GM19324 (cell line): ENCODE data around the gene RDH13.
A peak's percentile ranks its signal among the peaks of the same experiment; 100 is the strongest.

ENCODE experiments used
- ATAC-seq: cut with Tn5 transposase; IDR thresholded peaks from one replicate; pipeline ENCODE4 v1.9.1; 2021; ENCODE audit warnings: mild to moderate bottlenecking, moderate library complexity; ENCODE audit not compliant: unreplicated experiment, low FRiP score

RDH13 gene

GRCh38 chr19:55092423-55093318 lies 29.7 kb upstream of the RDH13 start:
- no peak for ATAC-seq

DNA sequence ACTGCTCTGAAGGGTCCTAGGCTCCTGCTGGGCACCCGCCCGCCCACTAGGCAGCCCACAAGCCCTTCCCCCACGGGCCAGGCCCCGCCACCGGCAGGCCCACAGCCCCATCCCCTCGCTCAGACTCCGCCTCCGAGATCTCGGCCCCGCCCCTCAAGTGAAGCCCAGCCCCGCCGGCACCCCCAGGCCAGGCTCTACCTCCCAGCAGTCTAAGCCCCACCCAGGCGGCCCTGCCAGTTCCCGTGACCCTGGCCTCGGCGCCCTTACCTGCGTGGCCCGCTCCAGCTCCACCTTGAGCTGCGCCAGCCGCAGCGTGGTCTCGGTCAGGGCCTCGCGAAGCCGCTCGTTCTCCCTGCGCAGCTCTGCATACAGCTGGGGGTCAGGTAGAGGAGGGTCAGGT lies 29.0 kb upstream of the RDH13 start:
- ATAC-seq = no peak

DNA sequence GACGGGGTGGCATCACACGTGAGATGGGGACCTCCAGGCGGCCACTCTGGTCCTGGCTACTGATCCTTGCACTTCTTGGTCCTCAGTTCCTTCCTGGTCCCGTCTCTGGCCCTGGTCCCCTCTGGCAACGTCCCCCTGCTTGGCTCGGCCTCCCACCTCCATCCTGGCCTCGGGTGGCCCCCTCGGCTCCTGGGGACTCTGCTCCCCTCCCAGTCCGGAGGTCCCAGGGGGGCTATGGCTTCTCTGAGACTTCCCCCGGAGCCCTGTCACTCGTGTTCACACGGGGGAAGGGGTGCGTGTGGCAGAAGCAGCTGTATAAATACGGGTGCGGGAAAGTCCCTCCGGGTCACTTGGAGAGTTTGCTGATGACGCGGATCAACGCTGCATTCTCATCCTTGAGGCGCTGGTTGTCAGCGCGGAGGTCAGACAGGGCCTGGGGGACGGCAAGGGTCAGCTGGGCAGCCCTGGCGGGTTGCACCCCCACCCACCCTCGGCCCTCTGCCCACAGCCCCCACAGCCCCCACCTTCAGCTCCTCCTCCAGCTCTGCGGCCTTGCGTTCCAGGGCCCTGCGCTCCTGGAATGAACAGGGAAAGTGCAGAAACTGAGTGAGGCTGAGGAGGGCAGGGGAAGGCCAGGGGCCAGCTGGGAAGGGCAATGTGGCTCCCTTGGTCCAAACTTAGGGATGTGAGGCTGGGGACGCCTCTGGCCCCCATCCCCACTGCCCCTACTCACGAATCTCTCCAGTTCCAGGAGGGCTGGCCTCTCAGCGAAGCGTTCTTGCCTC lies 28.4 kb upstream of the RDH13 start:
- ATAC-seq = no peak

DNA sequence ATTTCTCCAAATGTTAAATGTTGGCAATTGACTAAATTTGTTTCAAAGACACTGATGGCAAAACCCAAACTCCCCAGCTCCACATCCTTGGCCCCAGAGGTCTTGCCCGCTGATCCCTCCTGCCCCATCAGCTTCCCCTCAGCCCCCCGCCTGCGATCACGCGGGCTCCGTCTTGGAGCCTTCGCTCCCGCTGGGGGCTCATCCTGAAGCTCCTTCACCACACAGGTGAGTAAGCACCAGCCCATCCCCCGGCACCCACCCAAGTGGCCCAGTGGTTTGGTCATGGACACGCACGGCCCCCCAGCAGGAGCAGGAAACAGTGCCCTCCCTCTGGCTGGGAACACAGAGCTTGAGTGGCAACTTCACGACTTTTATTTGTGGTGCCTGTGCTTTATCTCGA lies 27.6 kb upstream of the RDH13 start:
- ATAC-seq = no peak

DNA sequence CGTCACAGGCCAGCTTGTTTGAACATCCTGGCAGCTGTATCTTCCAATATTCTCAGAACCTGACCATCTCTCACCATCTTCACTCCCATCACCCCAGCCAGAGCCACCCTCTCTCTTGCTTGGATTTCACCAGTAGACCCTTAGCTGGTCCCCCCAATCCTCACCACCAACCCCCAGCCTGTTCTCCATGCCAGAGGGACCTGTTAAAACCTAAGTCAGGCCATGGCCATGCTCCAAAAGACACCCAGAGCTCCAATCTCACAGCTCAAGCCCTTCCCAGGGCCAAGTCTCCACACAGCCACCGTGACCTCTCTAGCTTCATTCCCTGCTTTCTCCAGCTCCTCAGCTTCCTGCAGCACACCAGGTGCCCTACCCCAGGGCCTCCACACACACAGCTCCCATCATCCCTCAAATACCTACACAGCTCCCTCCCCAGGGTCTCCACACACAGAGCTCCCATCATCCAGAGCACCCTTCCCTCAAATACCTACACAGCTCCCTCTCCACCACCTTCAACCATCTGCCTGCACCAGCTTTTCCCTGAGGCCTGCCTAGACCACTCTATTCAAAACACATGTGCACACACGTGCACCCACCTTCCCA lies 26.5 kb upstream of the RDH13 start:
- ATAC-seq = no peak

DNA sequence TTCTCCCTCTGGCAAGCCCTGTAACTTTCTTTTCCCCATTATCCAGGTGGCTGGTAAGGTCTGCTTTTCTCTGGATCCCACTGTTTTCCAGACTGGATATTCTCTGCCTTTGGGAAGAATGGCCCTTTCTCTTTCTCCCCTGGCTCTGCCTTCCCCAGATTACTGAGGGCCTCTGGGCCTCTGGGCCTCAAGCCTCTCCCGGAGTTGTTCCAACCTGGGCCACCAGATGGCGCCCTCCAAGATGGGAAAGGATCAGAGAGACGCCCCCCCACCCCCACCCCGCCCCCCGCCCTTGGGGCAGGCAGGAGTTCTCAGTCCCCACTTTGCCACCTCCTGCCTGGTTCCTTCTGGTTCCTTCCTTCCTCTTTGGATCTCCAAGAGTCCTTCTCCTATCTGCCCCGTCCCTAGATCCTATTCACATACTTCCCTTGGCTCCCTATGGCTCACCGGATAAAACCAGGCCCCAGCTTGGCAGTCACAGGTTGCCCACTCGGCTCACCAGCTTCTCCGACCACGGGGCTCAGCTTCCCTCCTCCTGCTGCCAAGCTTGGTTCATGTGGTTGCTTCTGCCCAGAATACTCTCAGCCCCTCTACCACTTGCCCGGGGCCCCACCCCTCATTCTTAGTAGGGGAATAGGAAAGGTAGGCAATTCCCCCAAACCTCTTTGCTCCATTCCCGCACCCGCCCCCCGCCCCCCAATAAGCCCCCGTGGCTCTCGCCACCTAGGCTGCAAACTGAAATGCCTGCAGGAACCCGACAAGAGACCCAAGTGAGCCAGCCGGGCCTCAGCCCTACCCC lies 25.8 kb upstream of the RDH13 start:
- ATAC-seq = no peak

DNA sequence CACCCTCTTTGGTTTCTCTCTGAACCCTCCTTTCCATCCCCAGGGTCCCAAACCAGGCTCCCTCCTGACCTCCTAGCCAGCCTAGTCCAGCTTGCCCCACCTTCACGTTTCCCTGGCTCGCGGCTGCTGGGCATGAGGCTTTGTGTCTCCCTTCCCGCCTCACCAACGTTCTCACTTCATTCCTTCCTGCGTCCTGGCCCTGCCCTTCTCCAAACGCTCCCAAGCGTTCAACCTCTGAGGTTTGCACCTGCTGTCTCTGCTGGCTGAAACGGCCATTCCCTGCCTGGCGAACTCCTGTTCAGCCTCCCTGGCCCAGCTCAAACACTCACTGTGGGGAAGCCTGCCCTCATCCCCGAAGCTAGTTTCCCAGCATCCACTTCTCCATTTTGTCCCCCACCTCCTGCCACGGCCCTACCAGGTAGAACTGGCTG lies 25.1 kb upstream of the RDH13 start:
- no peak for ATAC-seq

DNA sequence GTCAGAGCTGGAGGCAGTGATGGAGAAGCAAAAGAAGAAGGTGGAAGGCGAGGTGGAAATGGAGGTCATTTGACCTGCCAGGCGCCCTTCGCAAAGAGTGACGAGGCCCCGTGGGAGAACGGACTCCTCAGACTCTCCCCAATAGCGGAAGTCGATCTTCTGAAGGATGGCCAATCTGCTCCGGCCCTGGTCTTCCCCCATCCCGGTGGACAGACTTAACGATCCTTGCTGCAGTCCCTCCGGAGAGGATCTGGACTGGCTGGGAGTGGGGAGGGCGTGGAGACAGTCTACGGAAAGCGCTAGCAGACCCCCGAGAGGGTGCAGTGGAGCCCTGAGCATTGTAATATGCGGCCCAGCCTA lies 24.6 kb upstream of the RDH13 start:
- ATAC-seq = no peak

DNA sequence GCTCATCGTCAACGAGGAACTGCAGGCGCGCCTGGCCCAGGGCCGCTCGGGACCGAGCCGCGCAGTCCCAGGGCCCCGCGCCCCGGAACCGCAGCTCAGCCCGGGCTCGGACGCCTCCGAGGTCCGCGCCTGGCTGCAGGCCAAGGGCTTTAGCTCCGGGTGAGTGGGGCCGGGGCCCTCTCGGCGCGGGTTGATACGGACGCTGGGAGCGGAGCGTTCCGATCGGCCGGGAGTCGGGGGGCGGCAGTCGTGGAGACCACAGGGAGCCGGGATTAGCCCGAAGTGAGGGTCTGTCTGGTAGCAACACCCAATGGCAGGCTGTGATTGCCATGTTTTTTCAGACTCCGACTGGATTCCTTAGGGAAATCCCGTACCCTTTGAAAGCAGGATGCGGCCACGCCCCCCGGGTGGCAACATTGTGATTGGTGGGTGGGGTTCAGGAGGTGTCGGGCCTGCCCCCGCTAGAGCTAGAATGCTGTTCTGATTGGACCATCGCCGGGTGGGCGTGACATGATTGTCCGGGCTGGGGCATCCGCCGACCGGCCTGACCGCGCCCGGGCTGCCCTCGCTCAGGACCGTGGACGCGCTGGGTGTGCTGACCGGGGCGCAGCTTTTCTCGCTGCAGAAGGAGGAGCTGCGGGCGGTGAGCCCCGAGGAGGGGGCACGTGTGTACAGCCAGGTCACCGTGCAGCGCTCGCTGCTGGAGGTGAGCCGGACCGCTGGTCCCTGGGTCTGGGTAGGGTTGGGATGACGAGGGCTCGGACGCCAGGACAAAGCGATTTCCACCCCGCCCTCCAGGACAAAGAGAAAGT lies 24.0 kb upstream of the RDH13 start:
- no peak for ATAC-seq

DNA sequence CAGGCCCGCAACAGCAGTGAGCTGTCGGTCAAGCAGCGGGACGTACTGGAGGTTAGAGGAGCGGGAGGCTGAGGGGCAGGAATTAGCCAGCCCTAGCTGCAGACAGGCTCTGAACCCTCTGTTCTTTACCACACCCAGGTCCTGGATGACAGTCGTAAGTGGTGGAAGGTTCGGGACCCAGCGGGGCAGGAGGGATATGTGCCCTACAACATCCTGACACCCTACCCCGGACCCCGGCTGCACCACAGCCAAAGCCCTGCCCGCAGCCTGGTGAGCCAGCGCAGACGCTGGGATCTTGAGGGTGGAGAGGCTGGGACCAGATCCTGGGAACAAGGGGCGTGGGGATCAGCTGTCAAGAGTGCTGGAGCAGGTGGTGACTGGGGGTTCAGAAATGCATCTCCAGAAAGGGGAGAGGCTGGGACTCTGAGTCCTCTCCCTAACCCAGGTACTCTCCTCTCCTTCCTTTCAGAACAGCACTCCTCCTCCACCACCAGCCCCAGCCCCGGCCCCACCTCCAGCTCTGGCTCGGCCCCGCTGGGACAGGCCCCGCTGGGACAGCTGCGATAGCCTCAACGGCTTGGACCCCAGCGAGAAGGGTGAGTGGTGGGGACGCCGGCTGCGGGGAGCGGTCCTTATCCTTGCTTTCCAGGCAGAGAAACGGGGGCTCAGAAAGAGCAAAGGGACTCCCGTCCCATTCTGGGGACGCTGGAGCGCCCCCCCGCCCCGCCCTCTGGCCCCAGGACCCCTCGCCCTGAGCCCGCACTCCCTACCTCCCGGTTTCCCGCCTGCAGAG lies 23.2 kb upstream of the RDH13 start:
- no peak for ATAC-seq

- ATAC-seq = no peak
These were observed 21.5 kb upstream of the RDH13 start for GRCh38 chr19:55084416-55084815.

GRCh38 chr19:55083004-55083850 lies 20.3 kb upstream of the RDH13 start:
- no peak for ATAC-seq

GRCh38 chr19:55082020-55082851 lies 19.3 kb upstream of the RDH13 start:
- ATAC-seq = no peak

- no peak for ATAC-seq
These were observed 18.7 kb upstream of the RDH13 start for GRCh38 chr19:55081770-55082019.

DNA sequence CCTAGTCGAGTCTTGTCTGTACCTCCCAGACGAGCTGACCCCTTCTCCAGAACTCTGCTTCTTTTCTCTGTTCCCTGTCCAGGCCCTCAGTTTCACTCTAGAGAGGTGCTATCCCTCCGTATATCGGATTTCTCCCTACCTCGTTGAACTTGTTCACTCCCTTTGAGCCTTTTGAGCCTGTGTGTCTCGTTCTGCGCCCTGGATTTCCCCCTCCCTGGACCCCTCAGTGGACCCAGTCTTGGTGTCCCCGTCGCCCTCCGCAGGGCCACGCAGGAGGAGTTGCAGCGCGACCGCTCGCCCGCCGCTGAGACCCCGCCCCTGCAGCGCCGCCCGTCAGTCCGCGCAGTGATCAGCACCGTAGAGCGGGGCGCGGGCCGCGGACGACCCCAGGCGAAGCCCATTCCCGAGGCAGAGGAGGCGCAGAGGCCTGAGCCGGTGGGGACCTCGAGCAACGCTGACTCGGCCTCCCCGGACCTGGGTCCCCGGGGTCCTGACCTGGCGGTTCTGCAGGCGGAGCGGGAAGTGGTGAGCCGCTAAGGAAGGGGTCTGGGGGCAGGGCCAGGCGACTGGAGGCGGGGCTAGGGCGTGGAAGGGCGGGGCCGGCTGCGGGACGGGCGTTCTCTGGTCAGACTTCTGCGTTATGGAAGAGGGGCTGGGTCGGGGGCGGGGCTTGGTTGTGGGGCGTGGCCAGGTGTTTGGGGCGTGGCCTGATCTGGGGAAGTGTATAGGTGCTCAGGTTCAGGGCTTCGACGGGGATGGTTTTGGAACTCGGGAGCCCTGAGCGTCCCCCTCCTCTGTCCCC lies 18.2 kb upstream of the RDH13 start:
- peak; percentile 78 for ATAC-seq

DNA sequence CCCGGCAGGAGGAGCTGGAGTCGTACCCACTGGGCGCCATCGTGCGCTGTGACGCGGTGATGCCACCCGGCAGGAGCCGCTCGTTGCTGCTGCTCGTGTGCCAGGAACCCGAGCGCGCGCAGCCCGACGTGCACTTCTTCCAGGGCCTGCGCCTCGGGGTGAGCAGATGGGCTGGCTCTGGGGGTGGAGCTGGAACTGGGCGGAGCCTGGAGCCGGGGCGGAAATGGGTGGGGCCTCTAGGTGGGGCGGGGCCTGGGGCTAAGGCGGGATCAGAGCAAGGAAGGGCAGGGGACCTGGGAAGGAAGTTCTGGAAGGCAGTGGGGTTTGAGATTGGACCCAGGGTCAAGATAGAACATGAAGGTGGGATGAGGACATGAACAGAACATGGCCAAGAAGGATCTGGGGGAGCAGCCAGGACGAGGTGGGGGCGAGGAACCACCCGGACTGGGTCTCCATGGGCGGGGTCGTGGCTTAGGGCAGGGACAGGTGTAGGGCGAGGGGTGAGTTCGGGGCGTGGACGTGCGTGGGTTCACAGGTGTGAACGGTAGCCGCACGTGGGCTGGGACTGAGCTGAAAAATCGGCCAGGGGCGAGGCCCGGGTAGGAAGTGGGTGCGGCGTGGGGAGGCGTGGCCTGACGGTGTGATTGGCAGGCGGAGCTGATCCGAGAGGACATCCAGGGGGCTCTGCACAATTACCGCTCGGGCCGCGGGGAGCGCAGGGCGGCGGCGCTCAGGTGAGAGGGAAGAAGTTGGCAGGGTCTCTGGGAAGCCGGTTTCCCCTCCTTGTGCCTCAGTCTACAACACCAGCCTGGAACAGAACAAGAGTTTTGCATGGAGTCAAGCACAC lies 17.4 kb upstream of the RDH13 start:
- ATAC-seq = no peak
